Tibial artery (tissue), 4 donors: ENCODE measurements around the gene EIPR1.

Experiments used
- DNase-seq, 2 donors: peaks; one replicate each; pipeline ENCODE4 v3.0.0-alpha.2; 2019
- H3K27ac ChIP-seq, 2 donors: fragments of 200-600 bp; sonication (generic) in 1 of 2; 1 replicate in 1 of 2; 2 replicates in 1 of 2; pipeline ENCODE4 v1.5.1; 2018 to 2019; ENCODE audit warnings: mild to moderate bottlenecking in 1 of 2
- H3K27me3 ChIP-seq, 2 donors: fragments of 200-600 bp; sonication (generic) in 1 of 2; one replicate each; pipeline versions ENCODE4 v1.5.1 to v1.6.0; 2016 to 2019
- H3K36me3 ChIP-seq, 3 donors: fragments of 200-600 bp; sonication (generic) in 2 of 3; one replicate each; pipeline ENCODE4 v1.5.1; 2016 to 2019; ENCODE audit warnings: mild to moderate bottlenecking in 2 of 3
- H3K4me1 ChIP-seq, 4 donors: fragments of 200-600 bp; sonication (generic) in 2 of 4; 1 replicate in 3 of 4; 2 replicates in 1 of 4; pipeline ENCODE4 v1.5.1; 2016 to 2019
- H3K4me3 ChIP-seq, 2 donors: fragments of 200-600 bp; sonication (generic) in 1 of 2; 1 replicate in 1 of 2; 2 replicates in 1 of 2; pipeline ENCODE4 v1.5.1; 2018 to 2019; ENCODE audit warnings: mild to moderate bottlenecking in 2 of 2
- H3K9me3 ChIP-seq, 3 donors: fragments of 200-600 bp; sonication (generic) in 1 of 3; one replicate each; pipeline ENCODE4 v1.5.1; 2016 to 2019
- CTCF ChIP-seq, 2 experiments: fragments of 200-600 bp in 1 of 2; fragments of 450-650 bp in 1 of 2; IDR thresholded peaks; one replicate each; pipeline ENCODE4 v1.5.1; 2017 to 2019; ENCODE audit warnings: antibody characterized with exemption in 2 of 2, mild to moderate bottlenecking in 1 of 2, moderate library complexity in 1 of 2
- intact Hi-C: fragments of 100-400 bp; cut with DNase I; formaldehyde crosslinking; loops from one replicate; pipeline ENCODE4 v1.15.0; 2023; ENCODE audit warnings: low total_unique reads

The EIPR1 gene

GRCh38 chr2:3326182-3326537 is 51.5 kb downstream of the EIPR1 start:
- Histone ChIP-seq H3K4me3 (no peak overlapping the region), H3K4me1 (no peaks in the 10 kb centered on the region), H3K27ac (no peak overlapping the region), H3K27me3 (no peaks in the 10 kb centered on the region), H3K9me3 (no peaks in the 10 kb centered on the region), H3K36me3 (peaks cover 0 to 20% (median 4%) of the 10 kb centered on the region in 3 donors)
- no peak for DNase-seq
- TF ChIP-seq CTCF (IDR thresholded peaks at IDR 0.05) = no peak
- intact Hi-C loops = no loop called here

GRCh38 chr2:3325458-3326181 is 52.0 kb downstream of the EIPR1 start:
- Histone ChIP-seq H3K4me1 (no peaks in the 10 kb centered on the region), H3K27ac (no peak overlapping the region), H3K27me3 (no peaks in the 10 kb centered on the region), H3K36me3 (peaks cover 0 to 16% (median 0%) of the 10 kb centered on the region in 3 donors), H3K9me3 (no peaks in the 10 kb centered on the region), H3K4me3 (no peak overlapping the region)
- intact Hi-C loops = no loop called here
- no peak for DNase-seq
- no peak for TF ChIP-seq CTCF (IDR thresholded peaks at IDR 0.05)

GRCh38 chr2:3324404-3325281 is 53.0 kb downstream of the EIPR1 start:
- no peaks in the 10 kb centered on the region for H3K9me3 ChIP-seq
- TF ChIP-seq CTCF (IDR thresholded peaks at IDR 0.05) = no peak
- H3K4me1 ChIP-seq = no peaks in the 10 kb centered on the region
- no peak for DNase-seq
- no peak overlapping the region for H3K4me3 ChIP-seq
- peaks cover 0 to 12% (median 0%) of the 10 kb centered on the region in 3 donors for H3K36me3 ChIP-seq
- no peaks in the 10 kb centered on the region for H3K27me3 ChIP-seq
- H3K27ac ChIP-seq = no peak overlapping the region
- intact Hi-C loops = no loop called here

- Histone ChIP-seq H3K36me3 (peaks cover 0 to 12% (median 0%) of the 10 kb centered on the region in 3 donors), H3K4me3 (no peak overlapping the region), H3K9me3 (no peaks in the 10 kb centered on the region), H3K4me1 (no peaks in the 10 kb centered on the region), H3K27ac (no peak overlapping the region), H3K27me3 (no peaks in the 10 kb centered on the region)
- TF ChIP-seq CTCF (IDR thresholded peaks at IDR 0.05) = no peak
- intact Hi-C loops = no loop called here
- DNase-seq = no peak
Observed at GRCh38 chr2:3324036-3324386, 53.6 kb downstream of the EIPR1 start.

- Histone ChIP-seq H3K27ac (no peak overlapping the region), H3K27me3 (no peaks in the 10 kb centered on the region), H3K4me1 (no peaks in the 10 kb centered on the region), H3K4me3 (no peak overlapping the region), H3K36me3 (peaks cover 0 to 12% (median 0%) of the 10 kb centered on the region in 3 donors), H3K9me3 (no peaks in the 10 kb centered on the region)
- intact Hi-C loops = no loop called here
- DNase-seq = no peak
- no peak for TF ChIP-seq CTCF (IDR thresholded peaks at IDR 0.05)
Observed at GRCh38 chr2:3323360-3324035, 54.1 kb downstream of the EIPR1 start.
